H9 (cell line): ENCODE measurements around the gene GTF2E1. TPM values are rescaled to one million over a fixed set of nuclear protein-coding genes. Genes with fewer than 3 reads are reported as not detected.

ENCODE experiments used
- DNase-seq: peaks from one replicate; pipeline ENCODE4 v3.0.0-alpha.2; 2017
- H2AFZ ChIP-seq: one replicate; pipeline ENCODE4 v1.6.1; 2013; ENCODE audit warnings: mild to moderate bottlenecking, low read length, control low read depth, moderate library complexity
- H2AK5ac ChIP-seq: 2 replicates; pipeline ENCODE4 v1.6.1; 2013; ENCODE audit warnings: low read length, control low read depth, mixed read lengths; ENCODE audit not compliant: insufficient read length
- H2BK120ac ChIP-seq: one replicate; pipeline ENCODE4 v1.6.1; 2013; ENCODE audit warnings: low read depth, mild to moderate bottlenecking, low read length, control low read depth, inconsistent platforms; ENCODE audit not compliant: poor library complexity, severe bottlenecking
- H2BK12ac ChIP-seq: 2 replicates; pipeline ENCODE4 v1.6.1; 2013; ENCODE audit warnings: low read length, control low read depth, mixed read lengths, low read depth; ENCODE audit not compliant: insufficient read length
- H2BK15ac ChIP-seq: 2 replicates; pipeline ENCODE4 v1.6.1; 2013; ENCODE audit warnings: low read depth, low read length, control low read depth
- H2BK20ac ChIP-seq: one replicate; pipeline ENCODE4 v1.6.1; 2013; ENCODE audit warnings: low read depth, mild to moderate bottlenecking, low read length, control low read depth, inconsistent platforms; ENCODE audit not compliant: poor library complexity, severe bottlenecking
- H2BK5ac ChIP-seq: 2 replicates; pipeline ENCODE4 v1.6.1; 2013; ENCODE audit warnings: low read length, control low read depth, mixed read lengths; ENCODE audit not compliant: insufficient read length
- H3K14ac ChIP-seq: 2 replicates; pipeline ENCODE4 v1.6.1; 2013; ENCODE audit warnings: low read length, control low read depth; ENCODE audit not compliant: insufficient read depth
- H3K18ac ChIP-seq: 2 replicates; pipeline ENCODE4 v1.6.1; 2013; ENCODE audit warnings: low read depth, mild to moderate bottlenecking, mixed read lengths, low read length, control low read depth; ENCODE audit not compliant: insufficient read length
- H3K23ac ChIP-seq: 2 replicates; pipeline ENCODE4 v1.6.1; 2013; ENCODE audit warnings: low read length, control low read depth, mixed read lengths, low read depth; ENCODE audit not compliant: insufficient read length
- H3K23me2 ChIP-seq: 2 replicates; pipeline ENCODE4 v1.6.1; 2013; ENCODE audit warnings: low read depth, mild to moderate bottlenecking, mixed read lengths, low read length, control low read depth; ENCODE audit not compliant: insufficient read length, poor library complexity, severe bottlenecking
- H3K27ac ChIP-seq: 2 replicates; pipeline ENCODE4 v1.5.1; 2013; ENCODE audit warnings: low read length, control low read depth, mixed read lengths, low read depth; ENCODE audit not compliant: insufficient read length
- H3K27me3 ChIP-seq: 2 replicates; pipeline ENCODE4 v1.6.1; 2013; ENCODE audit warnings: low read length, control low read depth, inconsistent platforms; ENCODE audit not compliant: insufficient read depth
- H3K4ac ChIP-seq: 2 replicates; pipeline ENCODE4 v1.6.1; 2013; ENCODE audit warnings: low read depth, mild to moderate bottlenecking, control low read depth, inconsistent platforms, low read length, moderate library complexity
- H3K4me1 ChIP-seq: 2 replicates; pipeline ENCODE4 v1.6.1; 2013; ENCODE audit warnings: low read length, control low read depth, inconsistent platforms; ENCODE audit not compliant: insufficient read depth
- H3K4me2 ChIP-seq: 2 replicates; pipeline ENCODE4 v1.6.1; 2013; ENCODE audit warnings: low read length, control low read depth, mixed read lengths; ENCODE audit not compliant: insufficient read length, insufficient read depth
- H3K56ac ChIP-seq: 2 replicates; pipeline ENCODE4 v1.6.1; 2013; ENCODE audit warnings: low read depth, mild to moderate bottlenecking, mixed read lengths, low read length, control low read depth; ENCODE audit not compliant: insufficient read length
- H3K79me1 ChIP-seq: 2 replicates; pipeline ENCODE4 v1.6.1; 2013; ENCODE audit warnings: low read depth, mild to moderate bottlenecking, moderate library complexity, low read length, control low read depth, inconsistent platforms; ENCODE audit not compliant: insufficient read depth, poor library complexity, severe bottlenecking
- H3K79me2 ChIP-seq: 2 replicates; pipeline ENCODE4 v1.6.1; 2013; ENCODE audit warnings: low read length, control low read depth, inconsistent platforms; ENCODE audit not compliant: insufficient read depth
- H3K9ac ChIP-seq: 2 replicates; pipeline ENCODE4 v1.6.1; 2013; ENCODE audit warnings: low read length, control low read depth, mixed read lengths; ENCODE audit not compliant: insufficient read length; ENCODE audit errors: extremely low read depth
- H3K9me3 ChIP-seq: one replicate; pipeline ENCODE4 v1.6.1; 2013; ENCODE audit warnings: low read depth, low read length, inconsistent platforms; ENCODE audit not compliant: control insufficient read depth
- H3T11ph ChIP-seq: one replicate; pipeline ENCODE4 v1.6.1; 2013; ENCODE audit warnings: mild to moderate bottlenecking, low read length, control low read depth, inconsistent platforms
- H4K20me1 ChIP-seq: one replicate; pipeline ENCODE4 v1.6.1; 2013; ENCODE audit not compliant: control insufficient read depth, insufficient read length, insufficient read depth
- H4K5ac ChIP-seq: 2 replicates; pipeline ENCODE4 v1.6.1; 2013; ENCODE audit warnings: low read depth, mild to moderate bottlenecking, mixed read lengths, low read length, control low read depth; ENCODE audit not compliant: insufficient read length
- H4K8ac ChIP-seq: replicated peaks from 2 replicates; pipeline ENCODE4 v1.6.1; 2013; ENCODE audit warnings: low read length, control low read depth, mixed read lengths, low read depth; ENCODE audit not compliant: insufficient read length
- H4K91ac ChIP-seq: 2 replicates; pipeline ENCODE4 v1.6.1; 2013; ENCODE audit warnings: low read depth, mild to moderate bottlenecking, moderate library complexity, mixed read lengths, low read length, control low read depth; ENCODE audit not compliant: insufficient read length
- H3K27ac Mint-ChIP-seq, 3 experiments: 2 replicates in 2 of 3; 3 replicates in 1 of 3; pipeline ENCODE4 v1.8.0; 2020 to 2021; ENCODE audit warnings: mixed read lengths in 3 of 3, mild to moderate bottlenecking in 1 of 3, moderate library complexity in 1 of 3
- H3K27me3 Mint-ChIP-seq: 2 replicates; pipeline ENCODE4 v1.8.0; 2021; ENCODE audit warnings: low read depth, mild to moderate bottlenecking, moderate library complexity, mixed read lengths
- H3K36me3 Mint-ChIP-seq, 3 experiments: 2 replicates in 2 of 3; 3 replicates in 1 of 3; pipeline ENCODE4 v1.8.0; 2020 to 2021; ENCODE audit warnings: low read depth in 3 of 3, mixed read lengths in 3 of 3; ENCODE audit not compliant: insufficient read depth in 1 of 3
- H3K4me1 Mint-ChIP-seq, 2 experiments: 2 replicates each; pipeline ENCODE4 v1.8.0; 2020; ENCODE audit warnings: mixed read lengths in 2 of 2
- H3K4me3 Mint-ChIP-seq, 2 experiments: 2 replicates in 1 of 2; 3 replicates in 1 of 2; pipeline ENCODE4 v1.8.0; 2020 to 2021; ENCODE audit warnings: mild to moderate bottlenecking in 2 of 2, mixed read lengths in 2 of 2, moderate library complexity in 1 of 2
- H3K9me3 Mint-ChIP-seq, 2 experiments: 2 replicates in 1 of 2; 3 replicates in 1 of 2; pipeline ENCODE4 v1.8.0; 2020; ENCODE audit warnings: mild to moderate bottlenecking in 2 of 2, mixed read lengths in 2 of 2, moderate library complexity in 1 of 2
- CTCF ChIP-seq: fragments of 200-600 bp; sonication (generic); conservative IDR thresholded peaks from 3 replicates; pipeline ENCODE4 v1.8.0; 2021; ENCODE audit warnings: antibody characterized with exemption, mild to moderate bottlenecking
- WGBS: extraction: QIAGEN DNeasy Blood & Tissue Kit; methylation state at CpG from one replicate; pipeline ENCODE4 v1.1.7; 2013; ENCODE audit warnings: missing lambda C conversion rate, low lambda C conversion rate, mixed read lengths; ENCODE audit not compliant: insufficient read length; ENCODE audit errors: extremely low coverage; 5-methylcytosine and 5-hydroxymethylcytosine counted together
- total RNA-seq: library from RNA; stranded (reverse); gene quantifications from 2 replicates; pipeline ENCODE4 v1.2.1, GENCODE V29; 2021

Gene GTF2E1
- total RNA-seq, 1 experiment from 2014 or later, result 88.8 TPM

- H4K8ac ChIP-seq, result no peak overlapping the region
- H3K56ac ChIP-seq, result no peak overlapping the region
- no peak overlapping the region for H4K91ac ChIP-seq
- no peak overlapping the region for H3K4ac ChIP-seq
- H3K27ac ChIP-seq, result no peak overlapping the region
- H3K79me2 ChIP-seq, result peaks cover 5% of the 10 kb centered on the region; the same call in 1 of the 2 replicates
- no peaks in the 10 kb centered on the region for H3K23me2 ChIP-seq
- no peak overlapping the region for H2BK5ac ChIP-seq
- H3K79me1 ChIP-seq, result no peaks in the 10 kb centered on the region
- no peaks in the 10 kb centered on the region for H4K20me1 ChIP-seq
- H3K9ac ChIP-seq, result no peak overlapping the region
- H4K5ac ChIP-seq, result no peak overlapping the region
- Mint-ChIP-seq H3K4me1 (peaks cover 16 to 28% of the 10 kb centered on the region in 2 experiments), H3K27me3 (no peaks in the 10 kb centered on the region), H3K36me3 (peaks cover 6 to 16% (median 9%) of the 10 kb centered on the region in 3 experiments; a peak in 6 of 7 replicates), H3K9me3 (no peaks in the 10 kb centered on the region), H3K27ac (peak overlapping the region in 2 of 3 experiments; percentile 12 to 59; a peak in 1 of 7 replicates), H3K4me3 (no peak overlapping the region)
- no peak overlapping the region for H2AFZ ChIP-seq
- H2AK5ac ChIP-seq, result no peak overlapping the region
- H3T11ph ChIP-seq, result no peak overlapping the region
- no peak for TF ChIP-seq CTCF
- H3K9me3 ChIP-seq, result no peaks in the 10 kb centered on the region
- WGBS, result no CpG with 5 or more reads among the region's 2 CpGs
- H3K14ac ChIP-seq, result no peak overlapping the region
- no peak for DNase-seq
- peaks cover 5% of the 10 kb centered on the region; the same call in 1 of the 2 replicates for H3K4me1 ChIP-seq
- H3K4me2 ChIP-seq, result no peak overlapping the region
- H2BK15ac ChIP-seq, result no peak overlapping the region
- no peak overlapping the region for H2BK12ac ChIP-seq
- no peak overlapping the region for H3K23ac ChIP-seq
- H2BK120ac ChIP-seq, result no peak overlapping the region
- no peak overlapping the region for H3K18ac ChIP-seq
- H3K27me3 ChIP-seq, result no peaks in the 10 kb centered on the region
- no peak overlapping the region for H2BK20ac ChIP-seq
Observed at GRCh38 chr3:120772081-120772480, 29.5 kb downstream of the GTF2E1 start.
